Peyer's patch (tissue), 4 donors: ENCODE data around the gene RALB. TPM values are rescaled to one million over a fixed set of nuclear protein-coding genes. Genes with fewer than 3 reads are reported as not detected.
"Not testable (repeated sequence)": the region's sequence is repeated elsewhere in the genome, so short reads cannot be mapped to it uniquely, and the experiment has no call there.

ENCODE experiments used
- DNase-seq, 3 donors: peaks; one replicate each; pipeline ENCODE4 v3.0.0-alpha.2; 2017 to 2019
- H3K27ac ChIP-seq, 4 donors: fragments of 200-600 bp; sonication (generic); one replicate each; pipeline ENCODE4 v1.5.1; 2016 to 2019
- H3K27me3 ChIP-seq, 2 donors: fragments of 200-600 bp; sonication (generic); one replicate each; pipeline ENCODE4 v1.5.1; 2019
- H3K36me3 ChIP-seq, 3 donors: fragments of 200-600 bp; sonication (generic); one replicate each; pipeline ENCODE4 v1.5.1; 2016 to 2019
- H3K4me1 ChIP-seq, 4 donors: fragments of 200-600 bp; sonication (generic); one replicate each; pipeline ENCODE4 v1.5.1; 2016 to 2019
- H3K4me3 ChIP-seq, 4 donors: fragments of 200-600 bp; sonication (generic); 1 replicate in 3 of 4; 2 replicates in 1 of 4; pipeline ENCODE4 v1.5.1; 2016 to 2019; ENCODE audit warnings: mild to moderate bottlenecking in 1 of 4
- H3K9me3 ChIP-seq, 4 donors: fragments of 200-600 bp; sonication (generic); one replicate each; pipeline ENCODE4 v1.5.1; 2016 to 2019; ENCODE audit warnings: mild to moderate bottlenecking in 1 of 4
- CTCF ChIP-seq, 6 experiments: fragments of 450-650 bp in 4 of 6; fragments of 200-600 bp in 2 of 6; sonication (generic) in 1 of 6; IDR thresholded peaks; one replicate each; pipeline ENCODE4 v1.5.1; 2017 to 2019; ENCODE audit warnings: antibody characterized with exemption in 6 of 6, mild to moderate bottlenecking in 3 of 6, moderate library complexity in 1 of 6
- POLR2A ChIP-seq, 2 donors: fragments of 450-650 bp; IDR thresholded peaks; one replicate each; pipeline ENCODE4 v1.5.1; 2017; ENCODE audit warnings: antibody characterized with exemption in 2 of 2, mild to moderate bottlenecking in 2 of 2, moderate library complexity in 2 of 2
- total RNA-seq, 4 donors: library from RNA; depleted of rRNA; stranded (reverse); fragments of >200 nt; gene quantifications; one replicate each; pipeline ENCODE4 v1.1.0, GENCODE V29; 2016

The RALB gene
- total RNA-seq, 4 donors from 2014 or later: 49.3 to 61.9 (median 50.2) TPM

DNA sequence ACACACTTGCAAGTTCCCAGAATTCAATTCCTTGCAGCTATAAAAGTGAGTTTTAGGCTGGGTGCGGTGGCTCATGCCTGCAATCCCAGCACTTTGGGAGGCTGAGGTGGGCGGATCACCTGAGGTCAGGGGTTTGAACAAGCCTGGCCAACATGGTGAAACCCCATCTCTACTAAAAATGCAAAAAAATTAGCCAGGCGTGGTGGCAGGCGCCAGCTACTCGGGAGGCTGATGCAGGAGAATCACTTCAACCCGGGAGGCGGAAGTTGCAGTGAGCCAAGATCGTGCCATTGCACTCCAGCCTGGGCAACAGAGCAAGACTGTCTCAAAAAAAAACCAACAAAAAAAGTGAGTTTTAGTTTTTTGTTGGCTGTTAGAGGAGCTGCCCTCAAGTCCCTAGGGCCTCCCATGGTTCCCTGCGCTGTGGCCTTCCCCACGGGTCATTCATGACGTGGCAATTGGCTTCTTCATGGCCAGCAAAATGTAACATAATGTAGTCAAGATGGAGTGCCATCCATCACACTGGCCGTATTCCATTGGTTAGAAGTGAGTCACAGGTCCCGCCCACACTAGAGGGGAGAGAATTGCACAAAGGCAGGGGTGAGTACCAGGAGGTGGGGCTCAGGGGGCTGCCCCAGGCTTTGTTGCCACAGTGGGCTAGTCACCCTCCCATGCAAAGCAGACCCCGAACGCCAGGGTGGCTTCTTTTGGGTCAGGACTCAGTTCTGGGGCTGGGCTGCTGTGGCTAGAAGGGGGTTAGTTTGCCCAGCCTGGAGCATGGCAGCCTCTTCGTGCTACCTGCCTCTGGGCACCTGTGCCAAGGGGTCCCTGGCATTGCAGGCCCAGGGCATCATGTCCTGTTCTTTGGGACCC lies 55.6 kb downstream of the RALB start:
- peak in 1 of 3 donors; percentile 42 for DNase-seq
- H3K27ac ChIP-seq: no peak overlapping the region
- TF ChIP-seq POLR2A (IDR thresholded peaks at IDR 0.05) (no peak), CTCF (IDR thresholded peaks at IDR 0.05) (no peak)

DNA sequence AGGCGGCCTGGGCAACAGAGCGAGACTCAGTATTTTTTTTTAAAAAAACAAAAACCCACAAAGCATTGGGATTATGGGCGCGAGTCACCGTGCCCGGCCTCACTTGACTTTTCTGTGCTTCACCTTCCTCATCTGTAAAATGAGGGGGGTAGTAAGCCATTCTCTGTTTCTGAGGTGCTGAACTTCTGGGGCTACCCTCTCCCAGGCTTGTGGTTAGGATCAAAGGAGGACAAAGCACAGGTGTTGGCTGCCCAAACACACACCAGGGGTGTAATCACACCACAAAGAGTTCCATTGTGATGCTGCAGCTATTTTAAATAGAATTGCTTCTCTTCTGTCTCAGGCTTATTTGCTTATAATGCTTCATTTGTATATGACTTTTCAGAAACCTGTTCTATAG lies 57.5 kb downstream of the RALB start:
- peak in 1 of 3 donors; percentile 47 for DNase-seq
- Histone ChIP-seq H3K4me1 (peaks cover 0 to 19% (median 0%) of the 10 kb centered on the region in 4 donors), H3K9me3 (no peaks in the 10 kb centered on the region), H3K27ac (no peak overlapping the region), H3K36me3 (peaks cover 0 to 4% (median 0%) of the 10 kb centered on the region in 3 donors), H3K27me3 (peaks cover 0 to 7% of the 10 kb centered on the region in 2 donors), H3K4me3 (no peak overlapping the region)
- no peak for TF ChIP-seq POLR2A (IDR thresholded peaks at IDR 0.05)
- no peak for TF ChIP-seq CTCF (IDR thresholded peaks at IDR 0.05)

More for the DNA sequence above, 55.6 kb downstream of the RALB start:
- Histone ChIP-seq H3K4me1 (peaks cover 0 to 11% (median 0%) of the 10 kb centered on the region in 4 donors), H3K4me3 (no peak overlapping the region), H3K36me3 (peaks cover 0 to 10% (median 0%) of the 10 kb centered on the region in 3 donors), H3K9me3 (no peaks in the 10 kb centered on the region), H3K27me3 (no peaks in the 10 kb centered on the region)

- H3K4me3 ChIP-seq, H3K27me3 ChIP-seq, DNase-seq, H3K36me3 ChIP-seq, H3K9me3 ChIP-seq, H3K27ac ChIP-seq: not testable (repeated sequence)
- peaks cover 0 to 19% (median 0%) of the 10 kb centered on the region in 4 donors for H3K4me1 ChIP-seq
These were observed 58.2 kb downstream of the RALB start for GRCh38 chr2:120310841-120311240.

- no peaks in the 10 kb centered on the region for H3K36me3 ChIP-seq
- no peak overlapping the region for H3K27ac ChIP-seq
- peaks cover 0 to 19% (median 0%) of the 10 kb centered on the region in 4 donors for H3K4me1 ChIP-seq
- H3K4me3 ChIP-seq: no peak overlapping the region
- no peaks in the 10 kb centered on the region for H3K9me3 ChIP-seq
- TF ChIP-seq CTCF (IDR thresholded peaks at IDR 0.05): no peak
- TF ChIP-seq POLR2A (IDR thresholded peaks at IDR 0.05): no peak
- no peak for DNase-seq
- H3K27me3 ChIP-seq: peaks cover 0 to 7% of the 10 kb centered on the region in 2 donors
These were observed 59.4 kb downstream of the RALB start for GRCh38 chr2:120312076-120312475.

DNA sequence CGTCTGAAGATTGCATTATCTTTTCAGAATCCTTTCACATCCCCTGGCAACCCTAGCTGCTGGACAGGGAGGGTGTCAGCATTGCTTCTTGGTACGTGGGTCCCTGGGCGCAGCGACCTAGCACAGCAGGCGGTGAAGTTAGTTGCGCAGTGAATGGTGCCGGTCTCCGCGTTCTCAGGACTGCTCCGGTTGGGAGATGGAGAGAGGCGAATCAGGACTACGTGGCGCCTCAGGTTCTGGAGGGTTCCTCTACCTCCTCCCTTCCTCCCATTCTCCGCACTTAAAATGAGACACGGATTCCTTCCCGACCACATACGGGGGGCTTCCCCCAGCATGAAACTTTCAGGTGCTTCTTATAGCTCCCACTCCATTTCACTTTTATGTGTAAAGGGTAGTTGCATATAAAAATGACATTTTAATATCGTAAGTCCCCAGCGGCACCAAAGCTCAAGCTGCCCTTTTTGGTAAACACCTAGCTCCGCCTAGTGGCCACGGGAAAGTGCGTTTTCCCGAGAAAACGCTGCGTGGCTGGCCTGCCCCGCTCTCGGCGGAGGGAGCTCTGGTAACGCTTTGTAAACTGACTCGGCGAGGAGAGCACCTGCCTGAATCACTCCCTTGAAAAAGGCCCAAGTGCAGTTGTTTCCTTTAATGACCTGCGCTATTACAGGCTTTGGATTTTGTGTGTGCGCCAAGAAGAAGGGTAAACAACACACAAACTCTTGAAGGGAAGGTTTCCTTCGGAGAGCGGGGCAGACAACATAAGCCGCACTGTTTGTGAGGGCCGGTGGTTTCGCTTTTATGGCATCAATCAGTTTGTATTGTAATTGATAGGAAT lies 60.4 kb downstream of the RALB start:
- peaks cover 0 to 7% of the 10 kb centered on the region in 2 donors for H3K27me3 ChIP-seq
- H3K36me3 ChIP-seq: no peaks in the 10 kb centered on the region
- H3K4me1 ChIP-seq: peaks cover 0 to 19% (median 0%) of the 10 kb centered on the region in 4 donors
- H3K27ac ChIP-seq: no peak overlapping the region
- TF ChIP-seq POLR2A (IDR thresholded peaks at IDR 0.05) (no peak), CTCF (IDR thresholded peaks at IDR 0.05) (peak; percentile 58 to 88 (median 86))
- H3K4me3 ChIP-seq: peak overlapping the region; percentile 7 to 54 (median 38)
- peak; percentile 70 to 91 (median 84) for DNase-seq
- H3K9me3 ChIP-seq: no peaks in the 10 kb centered on the region
